Sigmoid colon (tissue), 7 donors: ENCODE results near the gene CBFA2T3. TPM values are rescaled to one million over a fixed set of nuclear protein-coding genes. Genes with fewer than 3 reads are reported as not detected.

Source experiments
- DNase-seq: peaks from one replicate; pipeline ENCODE4 v3.0.0-alpha.2; 2019
- H3K27ac ChIP-seq, 4 donors: fragments of 200-600 bp; sonication (generic); one replicate each; pipeline ENCODE4 v1.5.1; 2016 to 2019; ENCODE audit warnings: mild to moderate bottlenecking in 1 of 4
- H3K27me3 ChIP-seq, 3 donors: fragments of 200-600 bp; sonication (generic); one replicate each; pipeline ENCODE4 v1.5.1; 2019; ENCODE audit warnings: mild to moderate bottlenecking in 1 of 3
- H3K36me3 ChIP-seq, 4 donors: fragments of 200-600 bp; sonication (generic); one replicate each; pipeline ENCODE4 v1.5.1; 2016 to 2019
- H3K4me1 ChIP-seq, 4 donors: fragments of 200-600 bp; sonication (generic); one replicate each; pipeline ENCODE4 v1.5.1; 2017 to 2019
- H3K4me3 ChIP-seq, 4 donors: fragments of 200-600 bp; sonication (generic); one replicate each; pipeline ENCODE4 v1.5.1; 2017 to 2019; ENCODE audit warnings: mild to moderate bottlenecking in 2 of 4, moderate library complexity in 1 of 4
- H3K9me3 ChIP-seq, 4 donors: fragments of 200-600 bp in 3 of 4; sonication (generic) in 3 of 4; one replicate each; pipeline versions ENCODE4 v1.5.1 to v1.6.1; 2013 to 2019
- EP300 ChIP-seq, 4 donors: sonication (generic); formaldehyde crosslinking; IDR thresholded peaks; one replicate each; pipeline ENCODE4 v1.6.1; 2017; ENCODE audit warnings: antibody characterized with exemption in 4 of 4
- POLR2A ChIP-seq, 2 donors: fragments of 450-650 bp; IDR thresholded peaks; one replicate each; pipeline ENCODE4 v1.6.1; 2016; ENCODE audit warnings: antibody characterized with exemption in 2 of 2, mild to moderate bottlenecking in 2 of 2, moderate library complexity in 2 of 2
- POLR2AphosphoS5 ChIP-seq, 4 donors: sonication (generic); formaldehyde crosslinking; IDR thresholded peaks; one replicate each; pipeline ENCODE4 v1.6.1; 2017; ENCODE audit warnings: antibody characterized with exemption in 4 of 4
- WGBS, 2 donors: extraction: QIAGEN DNeasy Blood & Tissue Kit; methylation state at CpG; one replicate each; pipeline ENCODE4 v1.1.7; 2013; 5-methylcytosine and 5-hydroxymethylcytosine counted together
- intact Hi-C: fragments of 100-400 bp; cut with DNase I; formaldehyde crosslinking; loops from one replicate; pipeline ENCODE4 v1.15.1; 2023
- polyA plus RNA-seq, 3 donors: library from polyadenylated mRNA; stranded (reverse); fragments of 200-250 nt; gene quantifications; one replicate each; pipeline ENCODE4 v1.2.3, GENCODE V29; 2013
- total RNA-seq, 4 donors: library from RNA; depleted of rRNA; stranded (reverse); fragments of >200 nt; gene quantifications; one replicate each; pipeline ENCODE4 v1.1.0, GENCODE V29; 2016
- TF ChIP-seq, protein P1 (sequence below), 4 experiments: fragments of 450-650 bp in 3 of 4; fragments of 200-600 bp in 1 of 4; IDR thresholded peaks; one replicate each; pipeline ENCODE4 v1.5.1; 2016 to 2019; ENCODE audit warnings: antibody characterized with exemption in 4 of 4, mild to moderate bottlenecking in 3 of 4, moderate library complexity in 2 of 4
- donor health status: healthy with polysubstance abuse.
- donor health status: Bipolar disorder and iron deficiency.
- donor health status: healthy.

CBFA2T3 gene
- total and polyA plus RNA-seq, 7 donors: 0.95 to 26.8 (median 4.3) TPM

- WGBS, 2 donors: 63 to 81% methylated on average over 3 of the region's 3 CpGs
- Histone ChIP-seq H3K36me3 (no peaks in the 10 kb centered on the region), H3K4me3 (no peak overlapping the region), H3K27ac (no peak overlapping the region), H3K27me3 (peaks cover 3 to 88% (median 41%) of the 10 kb centered on the region in 3 donors), H3K4me1 (no peaks in the 10 kb centered on the region), H3K9me3 (no peaks in the 10 kb centered on the region)
- TF ChIP-seq, protein P1, sequence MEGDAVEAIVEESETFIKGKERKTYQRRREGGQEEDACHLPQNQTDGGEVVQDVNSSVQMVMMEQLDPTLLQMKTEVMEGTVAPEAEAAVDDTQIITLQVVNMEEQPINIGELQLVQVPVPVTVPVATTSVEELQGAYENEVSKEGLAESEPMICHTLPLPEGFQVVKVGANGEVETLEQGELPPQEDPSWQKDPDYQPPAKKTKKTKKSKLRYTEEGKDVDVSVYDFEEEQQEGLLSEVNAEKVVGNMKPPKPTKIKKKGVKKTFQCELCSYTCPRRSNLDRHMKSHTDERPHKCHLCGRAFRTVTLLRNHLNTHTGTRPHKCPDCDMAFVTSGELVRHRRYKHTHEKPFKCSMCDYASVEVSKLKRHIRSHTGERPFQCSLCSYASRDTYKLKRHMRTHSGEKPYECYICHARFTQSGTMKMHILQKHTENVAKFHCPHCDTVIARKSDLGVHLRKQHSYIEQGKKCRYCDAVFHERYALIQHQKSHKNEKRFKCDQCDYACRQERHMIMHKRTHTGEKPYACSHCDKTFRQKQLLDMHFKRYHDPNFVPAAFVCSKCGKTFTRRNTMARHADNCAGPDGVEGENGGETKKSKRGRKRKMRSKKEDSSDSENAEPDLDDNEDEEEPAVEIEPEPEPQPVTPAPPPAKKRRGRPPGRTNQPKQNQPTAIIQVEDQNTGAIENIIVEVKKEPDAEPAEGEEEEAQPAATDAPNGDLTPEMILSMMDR (IDR thresholded peaks at IDR 0.05): no peak
- TF ChIP-seq EP300 (IDR thresholded peaks at IDR 0.05): no peak
- TF ChIP-seq POLR2AphosphoS5 (IDR thresholded peaks at IDR 0.05): no peak
- TF ChIP-seq POLR2A (IDR thresholded peaks at IDR 0.05): no peak
- no peak for DNase-seq
- intact Hi-C loops: no loop called here
These were observed 2.1 kb downstream of the CBFA2T3 start for GRCh38 chr16:88974916-88975215.

GRCh38 chr16:88974080-88974915 lies 2.7 kb downstream of the CBFA2T3 start:
- H3K4me1 ChIP-seq: no peaks in the 10 kb centered on the region
- WGBS, 2 donors: 67 to 72% methylated on average over 27 of the region's 27 CpGs
- H3K4me3 ChIP-seq: no peak overlapping the region
- H3K9me3 ChIP-seq: no peaks in the 10 kb centered on the region
- H3K36me3 ChIP-seq: no peaks in the 10 kb centered on the region
- TF ChIP-seq POLR2A (IDR thresholded peaks at IDR 0.05): no peak
- TF ChIP-seq, protein P1 (IDR thresholded peaks at IDR 0.05): no peak
- no peak for TF ChIP-seq EP300 (IDR thresholded peaks at IDR 0.05)
- no peak for TF ChIP-seq POLR2AphosphoS5 (IDR thresholded peaks at IDR 0.05)
- H3K27ac ChIP-seq: no peak overlapping the region
- DNase-seq: no peak
- H3K27me3 ChIP-seq: peaks cover 3 to 94% (median 47%) of the 10 kb centered on the region in 3 donors
- intact Hi-C loops: no loop called here

DNA sequence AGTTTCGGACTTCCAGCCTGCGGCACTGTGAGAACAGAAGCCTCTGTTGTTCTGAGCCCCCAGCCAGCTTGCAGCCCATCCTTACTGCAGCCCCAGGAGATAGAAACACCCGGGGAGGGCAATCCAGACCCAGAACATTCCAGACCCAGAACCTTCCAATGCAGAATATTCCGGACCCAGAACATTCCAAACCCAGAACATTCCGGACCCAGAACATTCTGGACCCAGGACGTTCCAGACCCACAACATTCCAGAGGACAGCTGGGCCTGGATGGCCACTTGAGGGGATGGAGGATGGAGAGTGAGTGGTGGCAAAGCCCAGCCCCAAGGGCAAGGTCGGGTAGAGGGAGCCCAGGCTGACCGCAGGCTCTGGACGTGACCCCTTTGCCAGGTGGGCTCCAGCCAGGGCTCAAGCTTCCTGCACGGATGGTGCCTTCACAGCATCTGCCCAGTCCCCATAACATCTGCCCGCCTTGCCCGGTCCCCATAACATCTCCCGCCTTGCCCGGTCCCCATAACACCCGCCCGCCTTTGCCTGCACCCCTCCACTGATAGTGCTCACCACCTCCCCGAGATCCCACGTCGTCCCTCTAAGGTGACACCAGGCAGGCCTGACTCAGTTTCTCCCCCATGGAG lies 3.5 kb downstream of the CBFA2T3 start:
- TF ChIP-seq EP300 (IDR thresholded peaks at IDR 0.05): no peak
- no peak for TF ChIP-seq POLR2AphosphoS5 (IDR thresholded peaks at IDR 0.05)
- TF ChIP-seq, protein P1 (IDR thresholded peaks at IDR 0.05): no peak
- no peak for TF ChIP-seq POLR2A (IDR thresholded peaks at IDR 0.05)
- WGBS, 2 donors: 78 to 84% methylated on average over 19 of the region's 19 CpGs
- Histone ChIP-seq H3K9me3 (no peaks in the 10 kb centered on the region), H3K27me3 (peaks cover 7 to 94% (median 49%) of the 10 kb centered on the region in 3 donors), H3K4me1 (no peaks in the 10 kb centered on the region), H3K4me3 (no peak overlapping the region), H3K36me3 (no peaks in the 10 kb centered on the region), H3K27ac (no peak overlapping the region)
- no peak for DNase-seq
- intact Hi-C loops: no loop called here

GRCh38 chr16:88973007-88973410 lies 4.0 kb downstream of the CBFA2T3 start:
- no peaks in the 10 kb centered on the region for H3K4me1 ChIP-seq
- no peaks in the 10 kb centered on the region for H3K36me3 ChIP-seq
- H3K27ac ChIP-seq: no peak overlapping the region
- no peak overlapping the region for H3K4me3 ChIP-seq
- no peaks in the 10 kb centered on the region for H3K9me3 ChIP-seq
- no peak for DNase-seq
- 41 to 54% methylated on average over 15 of the region's 15 CpGs for WGBS, 2 donors
- intact Hi-C loops: no loop called here
- peaks cover 8 to 94% (median 49%) of the 10 kb centered on the region in 3 donors for H3K27me3 ChIP-seq
- TF ChIP-seq, protein P1 (IDR thresholded peaks at IDR 0.05): no peak
- TF ChIP-seq POLR2A (IDR thresholded peaks at IDR 0.05) (no peak), EP300 (IDR thresholded peaks at IDR 0.05) (no peak), POLR2AphosphoS5 (IDR thresholded peaks at IDR 0.05) (no peak)
